Ectodermal cell (in vitro differentiated cells): ENCODE data around the gene LIPN.

Experiments used
- H3K27ac ChIP-seq: 2 replicates; pipeline ENCODE4 v1.7.0; 2013; ENCODE audit warnings: mild to moderate bottlenecking, low read depth, low read length; ENCODE audit not compliant: insufficient read depth, poor library complexity, severe bottlenecking
- H3K27me3 ChIP-seq: 2 replicates; pipeline ENCODE4 v1.7.0; 2013; ENCODE audit warnings: mild to moderate bottlenecking, low read length; ENCODE audit not compliant: insufficient read depth, control insufficient read depth, poor library complexity, severe bottlenecking
- H3K36me3 ChIP-seq: one replicate; pipeline ENCODE4 v1.7.0; 2013; ENCODE audit warnings: low read length; ENCODE audit not compliant: control insufficient read depth, insufficient read depth
- H3K4me1 ChIP-seq: one replicate; pipeline ENCODE4 v1.7.0; 2013; ENCODE audit warnings: low read length; ENCODE audit not compliant: control insufficient read depth, insufficient read depth
- H3K4me3 ChIP-seq: 2 replicates; pipeline ENCODE4 v1.7.0; 2013; ENCODE audit warnings: low read depth, low read length, control low read depth; ENCODE audit not compliant: insufficient read depth
- H3K9me3 ChIP-seq: 2 replicates; pipeline ENCODE4 v1.7.0; 2013; ENCODE audit warnings: mild to moderate bottlenecking, low read length, moderate library complexity; ENCODE audit not compliant: control insufficient read depth
- WGBS, 2 experiments: methylation state at CpG; one replicate each; pipeline ENCODE4 v1.1.7; 2013; ENCODE audit warnings: missing lambda C conversion rate in 2 of 2; 5-methylcytosine and 5-hydroxymethylcytosine counted together

LIPN gene

GRCh38 chr10:88800152-88801125 lies 40.6 kb downstream of the LIPN start:
- Histone ChIP-seq H3K36me3 (no peaks in the 10 kb centered on the region), H3K4me3 (no peak overlapping the region), H3K27me3 (no peaks in the 10 kb centered on the region), H3K27ac (no peak overlapping the region), H3K9me3 (no peaks in the 10 kb centered on the region), H3K4me1 (peaks cover 4% of the 10 kb centered on the region)
- WGBS, 2 experiments = 100% methylated on average over 2 of the region's 2 CpGs; no CpG with 5 or more reads in 1 of the 2 experiments

GRCh38 chr10:88802523-88803285 lies 42.9 kb downstream of the LIPN start, which contains the start of gene LIPM:
TSS of gene LIPM (plus strand) at chr10:88802730. CDS start at chr10:88802897, 167 bp downstream.
- Histone ChIP-seq H3K4me3 (no peak within 1 kb of the TSS), H3K27me3 (no peaks in the 10 kb centered on the region), H3K36me3 (no peaks in the 10 kb centered on the region), H3K9me3 (no peaks in the 10 kb centered on the region), H3K27ac (no peak within 1 kb of the TSS), H3K4me1 (peaks cover 4% of the 10 kb centered on the region)
- WGBS, 2 experiments = 90 to 95% methylated on average over 1 of the region's 2 CpGs

- H3K27ac ChIP-seq = no peak overlapping the region
- H3K36me3 ChIP-seq = no peaks in the 10 kb centered on the region
- H3K27me3 ChIP-seq = no peaks in the 10 kb centered on the region
- 95% methylated on average over 2 of the region's 2 CpGs; no CpG with 5 or more reads in 1 of the 2 experiments for WGBS, 2 experiments
- H3K4me1 ChIP-seq = peaks cover 4% of the 10 kb centered on the region
- H3K9me3 ChIP-seq = no peaks in the 10 kb centered on the region
- H3K4me3 ChIP-seq = no peak overlapping the region
These were observed 43.8 kb downstream of the LIPN start for GRCh38 chr10:88803641-88804040.

- no peaks in the 10 kb centered on the region for H3K36me3 ChIP-seq
- 29 to 40% methylated on average over 6 of the region's 6 CpGs for WGBS, 2 experiments
- no peaks in the 10 kb centered on the region for H3K27me3 ChIP-seq
- H3K9me3 ChIP-seq = no peaks in the 10 kb centered on the region
- peaks cover 4% of the 10 kb centered on the region for H3K4me1 ChIP-seq
- no peak overlapping the region for H3K27ac ChIP-seq
- H3K4me3 ChIP-seq = no peak overlapping the region
These were observed 44.4 kb downstream of the LIPN start for GRCh38 chr10:88804083-88804812.

DNA sequence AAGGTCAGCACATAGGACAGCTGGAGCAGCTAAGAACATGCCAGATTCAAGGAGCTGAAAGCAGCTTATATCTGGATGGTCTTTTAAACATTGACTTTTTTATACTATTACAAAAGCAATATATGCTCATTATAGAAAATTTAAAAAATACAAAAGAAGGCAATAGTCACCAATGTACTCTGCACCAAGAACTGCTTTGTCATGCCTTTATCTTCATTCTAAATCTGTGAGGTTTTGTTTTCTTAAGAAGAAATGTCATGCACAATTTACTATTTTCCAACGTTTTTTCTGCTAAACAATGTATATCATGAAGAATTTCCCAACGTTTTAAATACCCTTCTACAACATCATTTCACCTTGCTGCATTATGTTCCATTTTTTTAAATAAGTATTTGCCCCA lies 45.5 kb downstream of the LIPN start:
- Histone ChIP-seq H3K9me3 (no peaks in the 10 kb centered on the region), H3K4me1 (peaks cover 4% of the 10 kb centered on the region), H3K36me3 (no peaks in the 10 kb centered on the region), H3K27ac (no peak overlapping the region), H3K27me3 (no peaks in the 10 kb centered on the region), H3K4me3 (no peak overlapping the region)
- WGBS, 2 experiments = 70 to 78% methylated on average over 1 of the region's 2 CpGs

- 94 to 97% methylated on average over 3 of the region's 3 CpGs for WGBS, 2 experiments
- no peaks in the 10 kb centered on the region for H3K27me3 ChIP-seq
- peaks cover 4% of the 10 kb centered on the region for H3K4me1 ChIP-seq
- no peaks in the 10 kb centered on the region for H3K9me3 ChIP-seq
- no peak overlapping the region for H3K4me3 ChIP-seq
- H3K36me3 ChIP-seq = no peaks in the 10 kb centered on the region
- H3K27ac ChIP-seq = no peak overlapping the region
These were observed 46.1 kb downstream of the LIPN start for GRCh38 chr10:88805924-88806323.

GRCh38 chr10:88809621-88810020 lies 49.8 kb downstream of the LIPN start:
- 84 to 86% methylated on average over 4 of the region's 4 CpGs for WGBS, 2 experiments
- H3K4me1 ChIP-seq = no peaks in the 10 kb centered on the region
- no peak overlapping the region for H3K27ac ChIP-seq
- no peaks in the 10 kb centered on the region for H3K36me3 ChIP-seq
- H3K9me3 ChIP-seq = no peaks in the 10 kb centered on the region
- H3K27me3 ChIP-seq = no peaks in the 10 kb centered on the region
- H3K4me3 ChIP-seq = no peak overlapping the region

GRCh38 chr10:88810196-88810961 lies 50.6 kb downstream of the LIPN start:
- H3K4me1 ChIP-seq = no peaks in the 10 kb centered on the region
- no peaks in the 10 kb centered on the region for H3K27me3 ChIP-seq
- no peaks in the 10 kb centered on the region for H3K9me3 ChIP-seq
- H3K27ac ChIP-seq = no peak overlapping the region
- H3K4me3 ChIP-seq = no peak overlapping the region
- H3K36me3 ChIP-seq = no peaks in the 10 kb centered on the region
- WGBS, 2 experiments = 39 to 40% methylated on average over 5 of the region's 5 CpGs

DNA sequence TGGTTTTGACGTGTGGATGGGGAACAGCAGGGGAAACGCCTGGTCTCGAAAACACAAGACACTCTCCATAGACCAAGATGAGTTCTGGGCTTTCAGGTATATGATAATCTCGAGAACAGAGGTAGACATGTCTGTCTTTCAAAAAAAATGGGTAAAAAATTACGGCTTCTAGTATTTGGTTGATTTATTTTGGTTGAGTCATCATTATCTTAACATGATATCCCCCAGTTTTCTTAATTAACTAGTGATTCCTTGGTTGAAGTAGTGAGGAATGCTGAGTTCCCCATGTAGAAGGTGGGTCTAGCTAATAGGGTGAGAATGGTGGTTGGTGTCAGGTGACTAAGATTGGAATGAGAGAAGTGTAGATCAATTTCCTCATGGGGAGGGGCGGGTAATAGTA lies 53.4 kb downstream of the LIPN start:
- H3K36me3 ChIP-seq = no peaks in the 10 kb centered on the region
- no peaks in the 10 kb centered on the region for H3K9me3 ChIP-seq
- no peak overlapping the region for H3K4me3 ChIP-seq
- WGBS, 2 experiments = 89 to 91% methylated on average over 6 of the region's 6 CpGs
- H3K27ac ChIP-seq = no peak overlapping the region
- H3K27me3 ChIP-seq = no peaks in the 10 kb centered on the region
- H3K4me1 ChIP-seq = no peaks in the 10 kb centered on the region
